HG03139 (cell line): ENCODE data around the gene NCEH1.
"Not testable (repeated sequence)": the region's sequence is repeated elsewhere in the genome, so short reads cannot be mapped to it uniquely, and the experiment has no call there.

Source experiments
- ATAC-seq: cut with Tn5 transposase; IDR thresholded peaks from one replicate; pipeline ENCODE4 v1.9.1; 2021; ENCODE audit not compliant: unreplicated experiment

Gene NCEH1

GRCh38 chr3:172710664-172711453 is at the start of gene NCEH1:
NCEH1 (minus strand) TSS chr3:172711067; CDS start chr3:172710984, 83 bp downstream.
- ATAC-seq: peak; percentile 99

- ATAC-seq: not testable (repeated sequence)
Measured at GRCh38 chr3:172760416-172760815, 49.5 kb upstream of the NCEH1 start.

GRCh38 chr3:172753125-172753524 is 42.3 kb upstream of the NCEH1 start:
- ATAC-seq: no peak

GRCh38 chr3:172752651-172753050 is 41.8 kb upstream of the NCEH1 start:
- ATAC-seq: no peak

- ATAC-seq: no peak
Measured at GRCh38 chr3:172751175-172751704, 40.4 kb upstream of the NCEH1 start.

- ATAC-seq: peak; percentile 95
Measured at GRCh38 chr3:172750368-172751174, 39.7 kb upstream of the NCEH1 start, which contains the start of gene ECT2. ECT2 (plus strand) TSS chr3:172750726; CDS start chr3:172754531, 3,805 bp downstream.

GRCh38 chr3:172750069-172750367 is 39.2 kb upstream of the NCEH1 start:
- no peak for ATAC-seq

- ATAC-seq: no peak
Measured at GRCh38 chr3:172749230-172749965, 38.5 kb upstream of the NCEH1 start.

- no peak for ATAC-seq
Measured at GRCh38 chr3:172746475-172746874, 35.6 kb upstream of the NCEH1 start.

- ATAC-seq: no peak
Measured at GRCh38 chr3:172739462-172739861, 28.6 kb upstream of the NCEH1 start.

GRCh38 chr3:172735014-172735413 is 24.1 kb upstream of the NCEH1 start:
- no peak for ATAC-seq

- no peak for ATAC-seq
Measured at GRCh38 chr3:172726380-172726779, 15.5 kb upstream of the NCEH1 start.

GRCh38 chr3:172722536-172723040 is 11.7 kb upstream of the NCEH1 start:
- not testable (repeated sequence) for ATAC-seq

GRCh38 chr3:172717493-172718088 is 6.7 kb upstream of the NCEH1 start:
- no peak for ATAC-seq

GRCh38 chr3:172716476-172716875 is 5.6 kb upstream of the NCEH1 start:
- ATAC-seq: no peak

GRCh38 chr3:172713316-172713715 is 2.4 kb upstream of the NCEH1 start:
- ATAC-seq: no peak

GRCh38 chr3:172711454-172711795 is 558 bp upstream of the NCEH1 start:
- peak; percentile 0 for ATAC-seq

- peak; percentile 0 for ATAC-seq
Measured at GRCh38 chr3:172709774-172710663, 848 bp downstream of the NCEH1 start.

- no peak for ATAC-seq
Measured at GRCh38 chr3:172708921-172709773, 1.7 kb downstream of the NCEH1 start.
